ENCODE results near the gene IQCE. TPM values are rescaled to one million over a fixed set of nuclear protein-coding genes. Genes with fewer than 3 reads are reported as not detected.

IQCE gene
- total RNA-seq, 1 donor from 2014 or later: 17.0 TPM

DNA sequence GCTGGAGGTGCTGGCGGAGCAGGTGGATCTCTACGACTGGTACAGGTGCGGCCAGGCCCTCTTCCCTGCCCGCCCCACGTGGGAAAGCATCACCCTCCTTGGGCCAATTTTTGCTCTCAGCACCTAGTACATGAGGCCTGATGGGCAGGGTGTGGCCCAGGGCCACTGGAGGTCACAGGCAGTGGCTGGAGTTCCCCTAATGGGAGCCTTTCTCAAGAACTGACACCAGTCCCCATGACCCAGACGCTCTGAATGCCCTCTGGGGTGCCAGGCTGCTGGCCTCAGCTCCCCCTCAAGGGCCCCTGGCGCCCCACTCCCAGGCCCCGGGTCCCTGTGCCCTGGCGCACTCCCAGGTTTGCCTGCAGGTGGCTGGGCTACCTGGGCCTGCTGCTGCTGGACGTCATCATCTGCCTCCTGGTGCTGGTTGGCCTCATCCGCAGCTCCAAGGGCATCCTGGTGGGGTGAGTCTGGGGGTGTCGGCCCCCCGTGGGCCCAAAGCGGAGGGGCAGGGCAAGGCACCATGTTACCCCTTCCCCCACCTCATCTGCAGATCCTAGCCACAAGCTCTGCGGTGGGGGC lies 88.9 kb downstream of the IQCE start:
- peaks cover 17% of the 10 kb centered on the region for H3K36me3 Mint-ChIP-seq (ENCODE audit: unreplicated experiment)
- no peak overlapping the region for H3K4me3 Mint-ChIP-seq (ENCODE audit: unreplicated experiment)
- peaks cover 57% of the 10 kb centered on the region for H3K4me1 Mint-ChIP-seq (ENCODE audit: unreplicated experiment)
- no peak for DNase-seq (ENCODE audit: extremely low spot score, unreplicated experiment)
- H3K9me3 Mint-ChIP-seq (ENCODE audit: unreplicated experiment): no peaks in the 10 kb centered on the region
- no peaks in the 10 kb centered on the region for H3K27me3 Mint-ChIP-seq (ENCODE audit: unreplicated experiment)
- no peak for TF ChIP-seq CTCF (IDR thresholded peaks at IDR 0.05)
- H3K27ac Mint-ChIP-seq (ENCODE audit: unreplicated experiment): no peak overlapping the region

- Mint-ChIP-seq H3K4me3 (ENCODE audit: unreplicated experiment) (no peak overlapping the region), H3K9me3 (ENCODE audit: unreplicated experiment) (no peaks in the 10 kb centered on the region), H3K27ac (ENCODE audit: unreplicated experiment) (no peak overlapping the region), H3K27me3 (ENCODE audit: unreplicated experiment) (no peaks in the 10 kb centered on the region), H3K4me1 (ENCODE audit: unreplicated experiment) (peaks cover 55% of the 10 kb centered on the region), H3K36me3 (ENCODE audit: unreplicated experiment) (peaks cover 17% of the 10 kb centered on the region)
- TF ChIP-seq CTCF (IDR thresholded peaks at IDR 0.05): no peak
- no peak for DNase-seq (ENCODE audit: extremely low spot score, unreplicated experiment)
These were observed 90.5 kb downstream of the IQCE start for GRCh38 chr7:2649139-2649838.

DNA sequence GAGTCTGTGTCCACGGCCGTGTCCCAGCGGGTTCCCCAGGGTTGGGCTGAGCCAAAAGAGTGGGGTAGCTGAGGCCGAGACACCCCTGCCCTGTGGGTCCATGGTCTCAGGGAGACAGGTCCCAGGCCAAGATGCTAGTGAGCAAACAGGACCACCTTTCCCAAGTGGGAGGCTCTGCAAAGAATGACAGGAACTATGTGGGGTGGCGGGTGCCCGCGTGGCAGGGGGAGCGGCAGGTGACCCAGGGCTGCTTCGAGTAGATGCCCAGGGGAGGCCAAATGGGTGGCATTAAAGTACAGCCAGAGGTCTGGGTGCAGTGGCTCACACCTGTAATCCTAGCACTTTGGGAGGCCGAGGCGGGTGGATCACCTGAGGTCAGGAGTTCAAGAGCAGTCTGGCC lies 91.2 kb downstream of the IQCE start:
- Mint-ChIP-seq H3K9me3 (ENCODE audit: unreplicated experiment) (no peaks in the 10 kb centered on the region), H3K4me1 (ENCODE audit: unreplicated experiment) (peaks cover 48% of the 10 kb centered on the region), H3K27me3 (ENCODE audit: unreplicated experiment) (no peaks in the 10 kb centered on the region), H3K27ac (ENCODE audit: unreplicated experiment) (no peak overlapping the region), H3K36me3 (ENCODE audit: unreplicated experiment) (peaks cover 17% of the 10 kb centered on the region), H3K4me3 (ENCODE audit: unreplicated experiment) (no peak overlapping the region)
- no peak for DNase-seq (ENCODE audit: extremely low spot score, unreplicated experiment)
- TF ChIP-seq CTCF (IDR thresholded peaks at IDR 0.05): no peak

DNA sequence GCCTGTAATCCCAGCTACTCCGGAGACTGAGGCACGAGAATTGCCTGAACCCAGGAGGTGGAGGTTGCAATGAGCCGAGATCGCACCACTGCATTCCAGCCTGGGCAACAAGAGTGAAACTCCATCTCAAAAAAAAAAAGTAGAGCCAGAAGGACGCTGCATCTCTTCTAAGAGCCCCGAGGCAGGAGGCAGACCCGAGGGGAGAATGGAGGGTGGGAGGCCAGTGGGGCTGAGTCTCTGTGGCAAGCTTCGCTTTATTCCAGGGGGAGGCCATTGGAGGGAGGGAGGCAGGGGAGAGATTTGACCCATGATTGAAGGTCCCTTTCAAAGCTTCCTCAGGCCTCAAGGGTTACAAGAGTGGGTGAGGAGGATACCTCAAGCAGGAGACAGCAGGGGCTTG lies 91.7 kb downstream of the IQCE start:
- no peak for DNase-seq (ENCODE audit: extremely low spot score, unreplicated experiment)
- TF ChIP-seq CTCF (IDR thresholded peaks at IDR 0.05): no peak
- Mint-ChIP-seq H3K4me3 (ENCODE audit: unreplicated experiment) (peak overlapping the region; percentile 14), H3K27me3 (ENCODE audit: unreplicated experiment) (no peaks in the 10 kb centered on the region), H3K27ac (ENCODE audit: unreplicated experiment) (peak overlapping the region; percentile 69), H3K4me1 (ENCODE audit: unreplicated experiment) (peaks cover 44% of the 10 kb centered on the region), H3K9me3 (ENCODE audit: unreplicated experiment) (no peaks in the 10 kb centered on the region), H3K36me3 (ENCODE audit: unreplicated experiment) (peaks cover 17% of the 10 kb centered on the region)

GRCh38 chr7:2651336-2651735 lies 92.6 kb downstream of the IQCE start:
- Mint-ChIP-seq H3K9me3 (ENCODE audit: unreplicated experiment) (no peaks in the 10 kb centered on the region), H3K4me1 (ENCODE audit: unreplicated experiment) (peaks cover 40% of the 10 kb centered on the region), H3K4me3 (ENCODE audit: unreplicated experiment) (no peak overlapping the region), H3K27ac (ENCODE audit: unreplicated experiment) (no peak overlapping the region), H3K27me3 (ENCODE audit: unreplicated experiment) (no peaks in the 10 kb centered on the region), H3K36me3 (ENCODE audit: unreplicated experiment) (peaks cover 17% of the 10 kb centered on the region)
- no peak for TF ChIP-seq CTCF (IDR thresholded peaks at IDR 0.05)
- no peak for DNase-seq (ENCODE audit: extremely low spot score, unreplicated experiment)
